Measurements from ENCODE around the gene SPTBN5.

SPTBN5 gene

GRCh38 chr15:41866263-41866703, 27.6 kb downstream of the SPTBN5 start:
- DNase-seq (ENCODE audit: low read depth in 2 of 2): no peak

- DNase-seq (ENCODE audit: low read depth in 2 of 2): no peak
These were observed 28.3 kb downstream of the SPTBN5 start for GRCh38 chr15:41865490-41866055.

GRCh38 chr15:41862515-41863116, 31.2 kb downstream of the SPTBN5 start:
- DNase-seq (ENCODE audit: low read depth in 2 of 2): no peak

DNA sequence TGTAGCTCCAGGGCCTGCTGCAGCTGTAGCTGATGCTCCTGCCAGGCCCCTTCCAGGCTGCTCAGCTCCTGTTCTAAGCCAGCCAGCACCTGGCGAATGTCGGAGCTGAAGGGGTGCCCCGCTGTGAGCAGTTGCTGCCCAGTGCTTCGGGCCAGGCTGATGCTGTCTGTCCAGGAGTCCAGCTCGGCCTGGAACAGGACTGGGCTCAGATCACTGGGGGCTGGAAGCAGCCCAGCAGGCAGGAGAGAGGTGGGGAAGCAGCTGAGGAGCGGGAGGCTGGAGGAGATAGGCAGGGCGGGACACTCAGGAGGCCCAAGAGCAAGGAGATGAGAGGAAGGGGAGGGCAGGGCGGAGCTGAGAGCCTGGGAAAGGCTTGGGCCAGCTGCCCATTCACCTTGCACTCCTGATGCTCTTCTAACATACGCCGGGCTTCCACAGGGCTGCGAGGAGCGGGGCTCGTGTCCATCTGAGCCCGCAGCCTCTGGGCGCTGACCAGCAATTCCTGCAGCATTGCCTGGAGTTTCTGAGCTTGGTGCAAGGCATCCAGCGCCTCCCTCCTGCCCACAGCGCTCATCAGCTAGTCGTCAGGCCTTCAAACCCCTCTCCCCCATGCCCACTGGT, 32.0 kb downstream of the SPTBN5 start:
- no peak for DNase-seq (ENCODE audit: low read depth in 2 of 2)

DNA sequence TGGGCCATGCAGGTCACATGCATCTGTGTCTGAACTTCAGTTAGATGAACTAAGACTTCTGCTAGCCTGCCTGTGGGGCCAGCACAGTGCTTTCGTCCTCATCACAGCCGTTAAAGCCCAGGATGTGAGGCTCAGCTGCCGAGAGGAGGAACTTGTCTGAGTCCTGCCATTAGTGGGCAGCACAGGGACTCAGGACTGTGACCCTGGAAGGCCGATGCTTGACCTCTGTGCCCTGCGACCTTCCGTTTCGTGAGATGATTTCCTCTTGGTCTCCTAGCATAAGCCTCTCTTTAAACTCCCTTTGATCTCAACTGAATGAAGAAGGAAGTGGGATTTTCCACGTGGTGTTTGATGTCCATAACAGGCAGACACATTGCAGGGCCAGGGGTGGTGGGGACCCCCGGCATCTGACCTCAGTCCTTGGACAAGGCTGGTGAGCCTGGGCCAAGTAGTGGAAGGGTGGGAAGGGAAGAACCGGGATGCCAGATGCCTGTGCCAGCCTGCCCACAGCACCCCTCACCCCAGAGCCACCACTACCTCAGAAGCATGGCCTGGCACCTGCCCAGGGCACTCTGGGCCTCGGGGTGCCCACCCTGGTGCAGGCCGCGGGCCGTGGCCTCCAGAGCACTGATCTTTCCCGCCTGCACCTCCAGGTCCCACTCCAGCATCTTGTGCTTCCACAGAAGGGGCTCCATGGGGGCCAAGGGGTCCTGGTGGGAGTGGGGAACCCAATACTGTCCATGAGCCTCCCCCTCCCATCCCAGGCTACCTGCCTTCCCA, 33.6 kb downstream of the SPTBN5 start:
- DNase-seq (ENCODE audit: low read depth in 2 of 2): no peak

GRCh38 chr15:41858756-41859155, 35.1 kb downstream of the SPTBN5 start:
- DNase-seq (ENCODE audit: low read depth in 2 of 2): no peak

- no peak for DNase-seq (ENCODE audit: low read depth in 2 of 2)
These were observed 36.5 kb downstream of the SPTBN5 start for GRCh38 chr15:41857316-41857715.

DNA sequence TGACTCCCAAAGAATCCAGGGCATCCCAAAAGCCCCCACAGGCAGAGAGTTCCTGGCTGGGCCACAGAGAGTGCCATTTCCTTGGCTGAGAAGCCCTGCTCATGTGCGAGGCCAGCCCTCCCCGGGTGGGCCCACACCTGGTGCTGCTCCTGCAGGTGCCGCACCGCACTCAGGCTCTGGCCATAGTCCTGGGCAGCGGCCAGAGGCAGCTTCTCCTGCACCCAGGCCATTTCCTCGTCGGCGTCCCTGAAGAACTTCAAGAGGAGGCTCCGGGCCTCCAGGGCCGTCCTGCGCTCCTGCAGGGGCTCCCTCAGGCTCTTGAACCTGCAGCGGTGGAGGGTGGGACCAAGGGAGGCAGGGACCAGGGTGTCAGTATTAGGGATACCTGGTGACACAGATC, 37.1 kb downstream of the SPTBN5 start:
- DNase-seq (ENCODE audit: low read depth in 2 of 2): no peak

DNA sequence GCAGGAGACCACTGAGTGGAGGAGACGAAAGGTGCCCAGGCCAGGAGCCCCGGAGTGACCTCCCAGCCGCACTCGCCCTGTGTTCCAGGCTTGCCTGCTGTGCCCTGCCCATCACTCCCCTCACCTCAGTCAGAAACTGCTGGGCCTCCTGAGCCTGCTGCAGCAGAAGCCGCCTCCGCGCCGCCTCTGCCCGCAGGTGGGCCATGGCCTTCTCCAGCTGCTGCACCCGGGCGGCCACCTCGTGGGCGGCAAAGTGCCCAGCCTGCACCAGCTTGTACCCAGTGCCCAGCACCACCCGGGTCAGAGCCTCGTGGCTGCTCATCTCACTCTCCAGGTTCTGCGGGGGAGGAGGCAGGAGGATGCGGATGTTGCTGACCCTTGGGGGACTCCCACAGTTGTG, 37.6 kb downstream of the SPTBN5 start:
- DNase-seq (ENCODE audit: low read depth in 2 of 2): no peak

- no peak for DNase-seq (ENCODE audit: low read depth in 2 of 2)
These were observed 38.4 kb downstream of the SPTBN5 start for GRCh38 chr15:41855261-41855961.

GRCh38 chr15:41854443-41854842, 39.4 kb downstream of the SPTBN5 start:
- DNase-seq (ENCODE audit: low read depth in 2 of 2): no peak

- DNase-seq (ENCODE audit: low read depth in 2 of 2): no peak
These were observed 40.0 kb downstream of the SPTBN5 start for GRCh38 chr15:41853831-41854230.

- no peak for DNase-seq (ENCODE audit: low read depth in 2 of 2)
These were observed 40.9 kb downstream of the SPTBN5 start for GRCh38 chr15:41852736-41853590.

DNA sequence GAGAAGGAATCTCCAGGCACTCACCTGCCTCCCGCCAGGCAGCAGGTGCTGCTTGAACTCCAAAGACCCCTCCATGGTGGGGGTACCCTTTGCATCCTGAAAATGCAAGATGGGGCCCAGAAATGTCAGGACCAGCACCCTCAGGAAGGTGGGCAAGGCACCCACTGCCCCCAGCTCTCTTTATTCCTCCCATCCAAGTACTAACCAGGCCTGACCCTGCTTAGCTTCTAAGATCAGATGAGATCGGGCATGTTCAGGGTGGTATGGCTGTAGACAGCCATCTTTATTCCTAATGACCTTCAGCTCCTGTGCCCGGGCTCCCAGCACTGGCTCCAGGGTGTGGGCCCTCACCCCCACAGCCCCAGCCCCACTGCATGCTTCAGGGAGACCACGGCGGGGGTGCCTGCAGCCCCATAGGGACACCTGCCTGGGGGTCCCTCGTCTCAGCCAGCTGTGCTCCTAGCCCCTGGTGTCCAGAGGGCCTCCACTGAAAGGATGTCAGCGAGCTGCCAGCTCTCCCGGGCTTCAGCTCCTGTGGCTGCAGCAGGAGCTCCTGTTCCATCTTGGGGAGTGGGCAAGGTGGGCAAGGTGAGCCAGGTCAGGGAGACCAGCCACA, 42.0 kb downstream of the SPTBN5 start:
- no peak for DNase-seq (ENCODE audit: low read depth in 2 of 2)

GRCh38 chr15:41851167-41851523, 42.7 kb downstream of the SPTBN5 start:
- DNase-seq (ENCODE audit: low read depth in 2 of 2): no peak

- DNase-seq (ENCODE audit: low read depth in 2 of 2): no peak
These were observed 43.2 kb downstream of the SPTBN5 start for GRCh38 chr15:41850482-41851166.

DNA sequence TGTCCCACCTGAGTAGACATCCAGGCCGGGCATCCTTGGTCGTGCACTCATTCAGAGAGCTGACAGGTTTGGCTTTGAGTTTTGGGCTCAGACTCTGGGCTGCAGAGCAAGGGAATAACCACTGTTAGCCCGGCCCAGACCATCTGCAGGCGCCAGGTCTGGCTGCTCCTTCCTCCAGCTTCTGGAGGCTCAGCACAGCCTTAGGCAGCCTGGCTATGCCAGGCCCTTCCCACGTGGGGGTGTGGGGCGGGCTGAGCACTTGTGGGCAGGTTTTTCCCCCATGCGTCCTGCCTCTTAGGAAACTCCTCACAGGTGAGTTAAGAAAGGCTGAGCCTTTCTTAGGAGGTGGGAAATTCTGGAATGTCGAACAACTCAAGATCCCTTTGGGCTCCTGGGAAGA, 44.0 kb downstream of the SPTBN5 start:
- DNase-seq (ENCODE audit: low read depth in 2 of 2): no peak

DNA sequence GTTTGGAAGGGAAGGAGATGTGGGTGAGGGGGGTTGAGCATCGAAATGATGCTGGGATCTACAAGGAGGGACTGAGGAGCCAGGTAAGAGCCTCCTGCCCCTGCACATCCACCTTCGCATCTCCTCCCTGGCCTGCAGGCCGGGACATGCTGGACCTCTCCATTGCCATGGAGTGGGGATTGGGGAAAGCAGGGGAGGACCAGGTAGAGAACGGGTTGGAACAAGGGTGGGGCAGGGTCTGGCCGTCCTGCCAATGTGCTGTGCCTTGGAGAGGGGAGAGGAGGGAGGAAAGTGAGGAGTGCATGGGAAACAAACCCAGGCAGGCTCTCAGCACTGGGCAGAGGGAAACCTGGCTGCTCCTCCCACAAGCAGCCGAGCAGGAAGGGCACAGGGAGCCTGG, 44.6 kb downstream of the SPTBN5 start:
- no peak for DNase-seq (ENCODE audit: low read depth in 2 of 2)

DNA sequence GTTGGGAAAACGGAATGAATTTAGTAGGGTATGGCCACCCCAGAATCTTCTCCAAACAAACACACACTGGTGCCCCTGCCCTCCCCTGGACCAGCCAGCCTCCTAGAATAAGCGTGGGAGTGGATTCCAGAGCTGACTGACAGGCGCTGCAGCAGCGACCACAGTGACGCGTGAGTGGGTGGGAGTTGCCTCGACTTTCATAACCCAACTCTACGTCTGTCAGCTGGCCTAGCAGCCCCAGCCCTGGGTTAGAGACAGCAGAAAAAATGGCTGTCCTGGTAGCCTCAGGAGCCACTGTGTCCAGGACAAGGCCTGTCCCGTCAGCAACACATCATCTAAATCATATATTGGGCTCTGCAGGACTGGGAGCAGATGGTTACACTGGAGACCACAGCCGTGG, 45.2 kb downstream of the SPTBN5 start:
- DNase-seq (ENCODE audit: low read depth in 2 of 2): no peak

DNA sequence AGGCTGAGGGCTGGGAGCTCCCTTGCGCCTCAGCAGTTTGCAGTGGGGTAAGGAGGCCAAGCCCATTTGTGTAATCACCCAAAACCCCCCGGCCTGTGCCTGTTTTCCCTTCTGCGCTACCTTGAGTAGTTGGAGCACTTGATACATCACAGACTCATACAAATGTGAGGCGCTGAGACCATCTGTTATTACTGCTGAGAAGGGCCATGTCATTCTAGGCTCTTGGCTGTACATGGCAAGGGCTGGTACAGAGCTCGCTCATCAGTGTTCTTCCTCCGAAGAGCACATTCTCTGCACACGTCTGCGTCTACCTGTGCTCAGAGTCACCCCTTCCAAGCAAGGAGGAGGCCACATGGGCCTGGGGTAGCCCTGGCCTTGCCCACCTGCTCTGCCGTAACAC, 45.9 kb downstream of the SPTBN5 start:
- no peak for DNase-seq (ENCODE audit: low read depth in 2 of 2)
